H1 (cell line): ENCODE results near the gene PANK3. TPM values are rescaled to one million over a fixed set of nuclear protein-coding genes. Genes with fewer than 3 reads are reported as not detected.

Experiments
- CHD2 ChIP-seq: IDR thresholded peaks from 2 replicates; pipeline ENCODE4 v1.6.1; 2012; ENCODE audit warnings: low read length, improper control_type of control experiment
- HDAC6 ChIP-seq: IDR thresholded peaks from one replicate; pipeline ENCODE4 v1.7.1; 2012; ENCODE audit warnings: low read depth, mild to moderate bottlenecking, inconsistent platforms, low read length, moderate library complexity
- TAF7 ChIP-seq: optimal IDR thresholded peaks from 2 replicates; pipeline ENCODE3; 2011; ENCODE audit warnings: low read depth, mild to moderate bottlenecking, inconsistent platforms, low read length, moderate library complexity, borderline replicate concordance
- polyA plus RNA-seq, 7 experiments: library from polyadenylated mRNA; depleted of rRNA in 3 of 7; stranded (reverse) in 5 of 7; unstranded in 2 of 7; fragments of >200 nt in 5 of 7; fragments of 200-250 nt in 2 of 7; gene quantifications; 1 replicate in 5 of 7; 2 replicates in 1 of 7; 4 replicates in 1 of 7; pipeline versions ENCODE4 v1.2.1 to v1.2.3, GENCODE V29; 2011 to 2013; ENCODE audit warnings: missing spikeins in 2 of 7, mixed read lengths in 2 of 7
- total RNA-seq: library from RNA; stranded (reverse); fragmentation: NEBNext Ultra II Directional; extraction: Animal tissue kit (Norgen Biotek cat#: 25700); gene quantifications from 2 replicates; pipeline ENCODE4 v1.2.1, GENCODE V29; 2021

Gene PANK3
- total and polyA plus RNA-seq, 2 of the 8 experiments (the other 6 are each of a cell fraction or from before 2014, with no cell fraction given), result 8.6 to 101 TPM

DNA sequence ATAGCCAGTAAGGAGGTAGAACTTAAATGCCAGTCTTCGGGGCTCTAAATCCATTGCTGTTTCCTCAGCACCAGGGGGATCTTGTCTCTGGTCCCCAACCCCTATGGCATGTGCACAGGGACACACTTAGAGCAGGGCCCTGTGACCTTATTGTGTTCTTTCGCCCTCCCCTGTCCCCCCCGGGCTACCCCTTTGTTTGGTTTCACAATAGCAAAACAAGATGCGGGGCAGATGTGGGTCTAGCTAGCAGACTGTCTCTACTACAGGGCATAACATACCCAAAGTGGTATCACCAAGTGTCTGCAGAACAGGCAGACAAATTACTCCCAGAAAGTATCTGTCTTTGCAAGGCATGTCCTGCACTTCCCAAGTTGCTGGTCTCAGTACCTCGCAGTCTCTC is 48.0 kb downstream of the PANK3 start (continued):
- TF ChIP-seq HDAC6 (no peak), CHD2 (no peak), TAF7 (no peak)
- TF ChIP-seq, all 59 proteins: peak for 0
